Naive thymus-derived CD8-positive, alpha-beta T cell (primary cell): ENCODE measurements around the gene PFKP. TPM values are rescaled to one million over a fixed set of nuclear protein-coding genes. Genes with fewer than 3 reads are reported as not detected.
"Not testable (repeated sequence)": the region's sequence is repeated elsewhere in the genome, so short reads cannot be mapped to it uniquely, and the experiment has no call there.

ENCODE experiments used
- ATAC-seq, 2 donors: fragments of 150-1000 bp; cut with Tn5 transposase in 1 of 2; sonication (Bioruptor Pico), chemical (Tn5 transposase) in 1 of 2; 1 replicate in 1 of 2; 2 replicates in 1 of 2; pipeline ENCODE4 v1.10.0; 2021; ENCODE audit warnings: mild to moderate bottlenecking in 2 of 2, moderate library complexity in 2 of 2
- POLR2A ChIA-PET: fragments of 350-600 bp; sonication (Branson Sonifier 250); formaldehyde crosslinking; loops from one replicate; lab custom pipeline; 2021; ENCODE audit warnings: antibody characterized with exemption; lab: Charles Lee
- DNase-seq, 10 donors: peaks; one replicate each; pipeline versions ENCODE4 v3.0.0 to v3.0.0-alpha.2; 2020 to 2022
- H3K27ac Mint-ChIP-seq, 10 donors: one replicate each; pipeline ENCODE4 v1.8.0; 2020 to 2022; ENCODE audit warnings: mild to moderate bottlenecking in 10 of 10, mixed read lengths in 10 of 10, moderate library complexity in 4 of 10, inconsistent platforms in 1 of 10
- H3K27me3 Mint-ChIP-seq, 5 donors: one replicate each; pipeline ENCODE4 v1.8.0; 2021 to 2022; ENCODE audit warnings: mixed read lengths in 5 of 5
- H3K36me3 Mint-ChIP-seq, 3 donors: one replicate each; pipeline ENCODE4 v1.8.0; 2020 to 2022; ENCODE audit warnings: mixed read lengths in 3 of 3, mild to moderate bottlenecking in 2 of 3, inconsistent platforms in 1 of 3
- H3K4me1 Mint-ChIP-seq, 4 donors: one replicate each; pipeline ENCODE4 v1.8.0; 2021 to 2022; ENCODE audit warnings: mixed read lengths in 4 of 4
- H3K4me3 Mint-ChIP-seq, 10 donors: one replicate each; pipeline ENCODE4 v1.8.0; 2020 to 2022; ENCODE audit warnings: mild to moderate bottlenecking in 10 of 10, mixed read lengths in 10 of 10, moderate library complexity in 6 of 10, inconsistent platforms in 1 of 10
- H3K9me3 Mint-ChIP-seq, 9 donors: one replicate each; pipeline ENCODE4 v1.8.0; 2020 to 2022; ENCODE audit warnings: mixed read lengths in 9 of 9, mild to moderate bottlenecking in 3 of 9, inconsistent platforms in 1 of 9, moderate library complexity in 1 of 9
- polyA plus RNA-seq, 3 donors: library from polyadenylated mRNA; unstranded; fragments of 300-500 nt; fragmentation: Illumina TruSeq; gene quantifications; one replicate each; pipeline ENCODE4 v1.2.3, GENCODE V29; 2021
- total RNA-seq, 8 experiments: library from RNA in 2 of 8; stranded (reverse) in 2 of 8; gene quantifications; one replicate each; pipeline ENCODE4 v1.2.3 and lab custom pipeline; 2021 to 2026

The PFKP gene
- total and polyA plus RNA-seq, 5 experiments from 2014 or later, result 26.4 to 69.5 (median 41.2) TPM

DNA sequence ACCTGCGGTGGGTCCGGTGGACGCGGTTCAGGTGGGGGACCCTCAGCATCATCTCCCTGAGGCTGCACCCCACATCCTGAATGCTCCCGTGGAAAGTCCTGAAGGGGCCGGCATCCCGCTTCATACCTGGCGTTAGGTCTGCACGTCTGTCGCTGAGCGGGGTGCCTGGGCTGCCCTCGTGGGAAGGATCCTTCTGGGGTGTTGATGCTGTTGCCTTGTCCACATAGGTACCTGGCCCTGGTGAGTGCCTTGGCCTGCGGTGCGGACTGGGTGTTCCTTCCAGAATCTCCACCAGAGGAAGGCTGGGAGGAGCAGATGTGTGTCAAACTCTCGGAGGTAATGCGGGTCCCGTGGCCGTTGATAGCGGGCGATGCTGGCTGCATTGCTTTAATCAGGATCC, 37.8 kb downstream of the PFKP start:
- POLR2A ChIA-PET, result no interaction called here
- no peak overlapping the region for H3K27ac Mint-ChIP-seq
- H3K27me3 Mint-ChIP-seq, result no peaks in the 10 kb centered on the region
- H3K4me3 Mint-ChIP-seq, result no peak overlapping the region
- peaks cover 0 to 4% (median 0%) of the 10 kb centered on the region in 4 donors for H3K4me1 Mint-ChIP-seq
- H3K9me3 Mint-ChIP-seq, result no peaks in the 10 kb centered on the region
- no peak for ATAC-seq
- H3K36me3 Mint-ChIP-seq, result peaks cover 0 to 76% (median 43%) of the 10 kb centered on the region in 3 donors
- DNase-seq, result no peak

DNA sequence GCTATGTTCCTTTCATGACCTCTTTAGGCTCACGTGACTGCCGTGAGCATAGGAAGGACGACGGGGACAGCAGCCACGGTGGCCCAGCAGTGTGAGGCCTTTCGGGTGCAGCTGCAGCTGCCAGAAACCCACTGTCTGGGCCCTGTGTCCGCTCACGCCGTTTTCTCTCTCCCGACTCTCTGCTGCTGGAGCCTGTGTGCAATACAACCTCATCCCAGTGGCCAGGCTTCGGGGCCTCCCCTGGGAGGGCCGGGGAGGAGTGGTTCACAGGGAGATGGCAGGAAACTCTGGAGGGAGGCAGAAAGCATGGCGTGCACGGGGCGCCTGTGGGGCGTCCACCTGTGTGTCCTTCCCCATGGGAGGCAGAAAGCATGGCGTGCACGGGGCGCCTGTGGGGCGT, 38.6 kb downstream of the PFKP start:
- DNase-seq, result no peak
- POLR2A ChIA-PET, result no interaction called here
- Mint-ChIP-seq H3K9me3 (no peaks in the 10 kb centered on the region), H3K36me3 (peaks cover 0 to 76% (median 38%) of the 10 kb centered on the region in 3 donors), H3K4me1 (peaks cover 0 to 4% (median 0%) of the 10 kb centered on the region in 4 donors), H3K4me3 (no peak overlapping the region), H3K27me3 (no peaks in the 10 kb centered on the region), H3K27ac (no peak overlapping the region)
- ATAC-seq, result no peak

DNA sequence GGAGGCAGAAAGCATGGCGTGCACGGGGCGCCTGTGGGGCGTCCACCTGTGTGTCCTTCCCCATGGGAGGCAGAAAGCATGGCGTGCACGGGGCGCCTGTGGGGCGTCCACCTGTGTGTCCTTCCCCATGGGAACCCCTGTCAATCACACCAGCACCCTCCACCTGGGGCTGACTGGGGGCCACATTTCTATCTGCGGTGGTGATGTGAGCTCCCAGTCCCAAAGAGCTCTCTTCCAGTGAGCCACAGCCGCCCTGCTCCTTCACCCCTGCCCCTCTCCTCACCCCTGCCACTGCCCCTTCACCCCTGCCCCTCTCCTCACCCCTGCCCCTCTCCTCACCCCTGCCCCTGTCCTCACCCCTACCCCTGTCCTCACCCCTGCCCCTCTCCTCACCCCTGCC, 39.0 kb downstream of the PFKP start:
- peaks cover 0 to 76% (median 38%) of the 10 kb centered on the region in 3 donors for H3K36me3 Mint-ChIP-seq
- H3K9me3 Mint-ChIP-seq, POLR2A ChIA-PET, H3K4me1 Mint-ChIP-seq, DNase-seq, H3K27ac Mint-ChIP-seq, H3K4me3 Mint-ChIP-seq, ATAC-seq, H3K27me3 Mint-ChIP-seq: not testable (repeated sequence)

DNA sequence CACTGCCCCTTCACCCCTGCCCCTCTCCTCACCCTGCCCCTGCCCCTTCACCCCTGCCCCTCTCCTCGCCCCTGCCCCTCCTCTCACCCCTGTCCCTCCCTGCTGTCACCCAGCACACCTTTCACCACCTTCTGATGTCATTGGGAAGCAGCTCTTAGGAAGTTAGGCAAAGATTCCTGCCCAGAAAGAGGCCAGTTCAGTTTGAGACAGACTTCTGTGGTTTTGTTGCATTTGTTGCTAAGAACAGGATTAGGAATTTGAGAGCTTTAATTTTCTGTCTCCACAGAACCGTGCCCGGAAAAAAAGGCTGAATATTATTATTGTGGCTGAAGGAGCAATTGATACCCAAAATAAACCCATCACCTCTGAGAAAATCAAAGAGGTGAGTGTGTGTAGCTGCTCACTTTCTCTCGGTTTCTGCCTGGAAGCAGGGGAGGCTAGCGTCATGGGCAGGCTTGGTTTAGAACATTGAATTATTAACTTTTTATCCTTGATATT, 39.6 kb downstream of the PFKP start:
- Mint-ChIP-seq H3K27ac (no peak overlapping the region), H3K4me3 (no peak overlapping the region), H3K9me3 (no peaks in the 10 kb centered on the region), H3K27me3 (no peaks in the 10 kb centered on the region), H3K4me1 (peaks cover 0 to 4% (median 0%) of the 10 kb centered on the region in 4 donors), H3K36me3 (peaks cover 0 to 76% (median 38%) of the 10 kb centered on the region in 3 donors)
- no peak for DNase-seq
- ATAC-seq, result no peak
- POLR2A ChIA-PET, result no interaction called here

DNA sequence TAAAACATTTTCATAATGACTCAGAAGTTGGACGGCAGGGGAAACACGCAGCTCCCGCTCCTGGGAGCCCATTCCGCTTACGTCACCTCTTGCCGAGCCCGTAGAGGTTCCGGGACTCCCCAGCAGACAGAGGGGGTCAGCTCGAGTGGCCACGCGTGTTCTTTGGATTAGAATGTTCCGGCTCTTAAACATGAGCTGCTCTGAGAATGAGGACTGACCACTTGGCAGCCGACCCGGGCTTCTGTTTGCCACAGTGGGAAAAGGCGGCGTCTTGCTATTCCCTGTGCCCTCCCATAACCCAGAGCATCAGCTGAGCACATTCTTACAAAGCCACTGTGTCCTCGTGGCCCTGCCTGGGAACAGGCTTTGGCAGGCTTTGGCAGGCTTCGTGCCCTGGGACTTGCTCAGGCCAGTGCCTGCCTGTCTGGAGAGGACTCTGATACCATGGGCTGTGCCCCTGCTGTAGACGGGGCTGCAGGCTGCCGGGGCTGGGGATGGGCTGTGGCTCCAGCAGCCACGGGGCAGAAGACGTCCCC, 40.1 kb downstream of the PFKP start:
- Mint-ChIP-seq H3K27ac (no peak overlapping the region), H3K27me3 (no peaks in the 10 kb centered on the region), H3K4me1 (peaks cover 0 to 4% (median 0%) of the 10 kb centered on the region in 4 donors), H3K4me3 (no peak overlapping the region), H3K36me3 (peaks cover 0 to 79% (median 36%) of the 10 kb centered on the region in 3 donors), H3K9me3 (no peaks in the 10 kb centered on the region)
- ATAC-seq (no peak), DNase-seq (no peak)
- POLR2A ChIA-PET, result no interaction called here

DNA sequence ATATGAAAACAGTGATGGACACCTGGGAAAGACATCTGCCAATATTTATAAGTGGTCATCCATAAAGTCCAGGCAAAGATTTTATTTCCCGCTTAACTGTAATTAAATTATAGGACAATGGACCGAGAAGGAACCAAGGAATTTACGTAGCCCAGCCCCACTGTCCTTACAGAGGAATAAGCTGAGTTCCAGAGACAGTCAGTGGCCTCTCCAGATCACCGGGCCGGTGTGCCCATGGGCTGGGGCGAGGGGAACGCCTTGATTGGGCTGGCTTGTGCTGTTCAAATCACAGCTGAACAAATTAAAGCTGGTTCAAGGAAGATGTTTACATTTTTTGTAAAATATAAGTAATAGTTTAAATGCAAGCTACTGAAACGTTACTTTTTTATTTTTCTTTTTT, 40.7 kb downstream of the PFKP start:
- Mint-ChIP-seq H3K27me3 (no peaks in the 10 kb centered on the region), H3K9me3 (no peaks in the 10 kb centered on the region), H3K27ac (no peak overlapping the region), H3K4me3 (no peak overlapping the region), H3K4me1 (peaks cover 0 to 1% (median 0%) of the 10 kb centered on the region in 4 donors), H3K36me3 (peaks cover 0 to 79% (median 32%) of the 10 kb centered on the region in 3 donors)
- DNase-seq (no peak), ATAC-seq (no peak)
- POLR2A ChIA-PET, result no interaction called here

DNA sequence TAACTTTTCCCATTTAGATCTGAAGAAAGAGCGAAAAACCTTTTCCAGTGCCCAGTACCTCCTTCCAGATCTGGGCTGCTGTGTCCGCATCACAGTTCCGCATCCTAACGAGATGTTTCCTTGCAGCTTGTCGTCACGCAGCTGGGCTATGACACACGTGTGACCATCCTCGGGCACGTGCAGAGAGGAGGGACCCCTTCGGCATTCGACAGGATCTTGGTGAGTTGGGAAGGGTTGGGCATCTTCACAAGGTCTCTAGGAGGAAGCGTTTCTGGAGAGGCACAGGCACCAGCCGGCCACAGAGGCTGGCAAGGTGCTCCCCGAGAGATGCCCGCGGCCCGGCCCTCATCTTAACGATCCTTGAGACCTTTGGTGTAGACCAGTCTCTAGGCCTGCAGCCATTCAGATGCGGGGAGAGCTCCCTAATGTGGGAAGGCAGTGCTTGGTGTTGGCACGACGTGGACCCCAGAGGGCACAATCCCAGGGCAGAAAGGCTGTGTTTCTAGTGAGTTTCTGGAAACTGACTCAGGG, 41.3 kb downstream of the PFKP start:
- no peaks in the 10 kb centered on the region for H3K9me3 Mint-ChIP-seq
- no peak for DNase-seq

DNA sequence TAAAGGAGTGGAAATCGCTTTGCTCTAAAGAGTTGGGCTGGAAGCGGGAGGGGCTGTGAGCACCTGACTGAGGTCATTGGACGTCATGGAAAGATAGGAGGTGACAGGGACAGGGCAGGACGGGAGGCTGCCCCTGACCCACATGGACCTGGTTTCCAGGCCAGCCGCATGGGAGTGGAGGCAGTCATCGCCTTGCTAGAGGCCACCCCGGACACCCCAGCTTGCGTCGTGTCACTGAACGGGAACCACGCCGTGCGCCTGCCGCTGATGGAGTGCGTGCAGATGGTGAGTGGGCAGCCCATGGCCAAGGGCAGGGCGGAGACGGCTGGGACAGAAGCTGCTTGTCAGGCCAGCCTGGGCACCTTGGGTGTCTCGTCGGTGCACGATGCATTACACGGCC, 41.8 kb downstream of the PFKP start:
- peaks cover 0 to 79% (median 27%) of the 10 kb centered on the region in 3 donors for H3K36me3 Mint-ChIP-seq
- no peak overlapping the region for H3K4me3 Mint-ChIP-seq
- H3K27me3 Mint-ChIP-seq, result no peaks in the 10 kb centered on the region
- no peak overlapping the region for H3K27ac Mint-ChIP-seq
- no peak for DNase-seq
- no peak for ATAC-seq
- no peaks in the 10 kb centered on the region for H3K9me3 Mint-ChIP-seq
- H3K4me1 Mint-ChIP-seq, result peaks cover 0 to 1% (median 0%) of the 10 kb centered on the region in 4 donors
- POLR2A ChIA-PET, result interaction anchor here (0.6 kb wide), 1 partner anchor 605 kb away, joined by 3 read pairs; no protein-coding TSS in a partner anchor

More for the DNA sequence above, 41.3 kb downstream of the PFKP start:
- POLR2A ChIA-PET, result interaction anchor here (0.6 kb wide), 1 partner anchor 606 kb away, joined by 3 read pairs; no protein-coding TSS in a partner anchor
- Mint-ChIP-seq H3K4me3 (no peak overlapping the region), H3K36me3 (peaks cover 0 to 79% (median 30%) of the 10 kb centered on the region in 3 donors), H3K27me3 (no peaks in the 10 kb centered on the region), H3K4me1 (peaks cover 0 to 1% (median 0%) of the 10 kb centered on the region in 4 donors), H3K27ac (no peak overlapping the region)
- no peak for ATAC-seq

DNA sequence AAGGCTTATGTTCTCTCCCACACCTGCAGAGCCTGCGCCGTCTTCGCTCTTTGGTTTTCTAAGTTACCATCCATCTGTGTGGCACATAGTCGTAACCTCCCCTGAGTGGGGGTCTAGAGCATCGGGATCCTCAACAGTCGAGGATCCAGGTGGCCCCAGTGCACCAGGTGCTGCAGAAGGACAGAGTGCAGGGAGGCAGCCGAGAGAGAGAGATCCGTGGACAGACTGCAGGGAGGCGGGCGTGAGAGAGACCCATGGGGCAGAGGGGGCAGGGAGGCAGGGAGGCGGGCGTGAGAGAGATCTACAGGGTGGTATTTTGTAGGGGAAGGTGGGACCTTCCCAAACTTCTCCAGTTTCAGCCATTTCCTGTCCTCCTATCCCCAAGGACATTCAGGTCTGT, 42.3 kb downstream of the PFKP start:
- DNase-seq, result no peak
- Mint-ChIP-seq H3K36me3 (peaks cover 0 to 80% (median 27%) of the 10 kb centered on the region in 3 donors), H3K4me1 (peaks cover 0 to 1% (median 0%) of the 10 kb centered on the region in 4 donors), H3K9me3 (no peaks in the 10 kb centered on the region), H3K27ac (no peak overlapping the region), H3K27me3 (no peaks in the 10 kb centered on the region), H3K4me3 (no peak overlapping the region)
- ATAC-seq, result no peak
- POLR2A ChIA-PET, result no interaction called here

DNA sequence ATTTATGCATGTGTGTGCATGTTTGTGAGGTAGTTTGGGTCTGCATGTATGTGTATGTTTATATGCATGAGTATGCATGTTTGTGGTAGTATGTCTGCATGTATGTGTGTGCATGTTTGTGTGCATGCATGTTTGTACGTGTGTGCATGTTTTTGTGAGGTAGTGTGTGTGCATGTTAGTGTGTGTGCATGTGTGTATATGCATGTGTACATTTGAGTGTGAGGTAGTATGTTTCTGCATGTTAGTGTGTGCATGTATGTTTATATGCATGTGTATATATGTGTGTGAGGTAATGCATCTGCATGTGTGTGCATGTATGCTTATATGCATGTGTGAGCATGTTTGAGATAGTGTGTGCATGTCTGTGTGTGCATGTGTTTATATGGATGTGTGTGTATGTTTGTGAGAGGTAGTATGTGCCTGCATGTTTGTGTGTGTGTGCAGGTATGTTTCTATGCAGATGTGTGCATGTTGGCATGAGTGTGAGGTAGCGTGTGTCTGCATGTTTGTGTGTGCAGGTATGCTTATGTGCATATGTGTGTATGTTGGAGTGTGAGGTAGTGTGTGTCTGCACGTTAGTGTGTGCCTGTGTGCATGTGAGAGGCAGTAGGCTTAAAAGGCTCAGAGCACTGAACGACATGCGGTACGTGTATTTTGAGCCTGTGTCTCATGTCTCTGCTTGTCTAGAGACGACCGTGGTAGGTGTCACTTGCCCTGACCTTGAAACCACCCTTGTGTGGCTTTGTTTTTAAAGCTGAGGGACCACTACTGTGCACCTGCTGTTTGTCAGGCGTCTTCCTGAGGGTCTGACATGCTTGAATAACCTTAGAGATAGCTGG, 43.7 kb downstream of the PFKP start:
- Mint-ChIP-seq H3K27me3 (no peaks in the 10 kb centered on the region), H3K9me3 (no peaks in the 10 kb centered on the region), H3K36me3 (peaks cover 0 to 79% (median 27%) of the 10 kb centered on the region in 3 donors), H3K4me3 (no peak overlapping the region), H3K27ac (peak overlapping the region in 1 of 10 donors; percentile 1), H3K4me1 (peaks cover 0 to 3% (median 0%) of the 10 kb centered on the region in 4 donors)
- no peak for DNase-seq
- POLR2A ChIA-PET, result no interaction called here
- no peak for ATAC-seq

DNA sequence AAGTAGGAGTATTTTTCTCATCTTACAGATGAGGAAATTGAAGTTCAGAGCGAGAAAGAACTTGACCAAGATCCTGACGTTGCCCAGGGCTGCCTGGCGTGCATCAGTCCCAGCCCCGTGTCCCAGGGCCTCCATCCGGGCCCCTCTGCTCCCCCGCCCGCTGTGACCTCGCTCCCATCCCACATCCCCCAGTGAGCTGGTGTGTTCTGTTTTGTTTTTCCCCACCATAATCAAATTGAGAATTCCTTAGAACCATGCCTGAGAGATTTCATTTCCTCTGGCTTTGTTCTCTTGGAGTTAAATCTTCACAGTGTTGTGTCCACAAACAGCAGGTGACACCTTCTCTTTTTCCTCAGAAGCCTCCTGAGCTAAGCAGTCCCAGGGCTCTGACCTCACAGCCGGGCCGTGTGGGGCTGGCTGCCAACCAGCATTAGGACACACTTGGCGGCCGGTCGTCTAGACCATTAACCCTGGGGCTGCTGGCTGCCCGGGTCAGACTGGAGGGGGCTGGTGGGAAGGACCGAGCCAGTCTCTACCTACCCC, 44.3 kb downstream of the PFKP start:
- no peaks in the 10 kb centered on the region for H3K9me3 Mint-ChIP-seq
- peaks cover 0 to 86% (median 34%) of the 10 kb centered on the region in 3 donors for H3K36me3 Mint-ChIP-seq
- peaks cover 0 to 3% (median 0%) of the 10 kb centered on the region in 4 donors for H3K4me1 Mint-ChIP-seq
- H3K27ac Mint-ChIP-seq, result peak overlapping the region in 1 of 10 donors; percentile 62
- no peak overlapping the region for H3K4me3 Mint-ChIP-seq
- POLR2A ChIA-PET, result no interaction called here
- DNase-seq, result no peak
- H3K27me3 Mint-ChIP-seq, result no peaks in the 10 kb centered on the region
- no peak for ATAC-seq

DNA sequence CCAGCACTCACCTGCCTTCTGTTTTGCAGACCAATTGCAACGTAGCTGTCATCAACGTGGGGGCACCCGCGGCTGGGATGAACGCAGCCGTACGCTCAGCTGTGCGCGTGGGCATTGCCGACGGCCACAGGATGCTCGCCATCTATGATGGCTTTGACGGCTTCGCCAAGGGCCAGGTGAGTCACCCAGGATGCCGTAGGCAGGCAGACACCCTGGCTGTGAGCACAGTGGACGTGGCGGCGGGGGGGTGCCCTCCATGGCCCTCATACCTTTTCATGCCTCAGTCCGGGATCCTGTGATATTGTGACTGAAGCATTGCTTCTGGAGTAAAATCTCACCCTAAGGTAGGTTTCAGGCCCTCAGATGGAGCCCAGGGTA, 46.0 kb downstream of the PFKP start:
- Mint-ChIP-seq H3K4me1 (peaks cover 0 to 3% (median 0%) of the 10 kb centered on the region in 4 donors), H3K27ac (no peak overlapping the region), H3K9me3 (no peaks in the 10 kb centered on the region), H3K27me3 (no peaks in the 10 kb centered on the region), H3K4me3 (no peak overlapping the region), H3K36me3 (peaks cover under 1 to 89% (median 40%) of the 10 kb centered on the region in 3 donors)
- POLR2A ChIA-PET, result no interaction called here
- no peak for DNase-seq
- no peak for ATAC-seq
